ENCODE data around the gene PMCH.

GRCh38 chr12:102204025-102204424 lies 6.4 kb upstream of the PMCH start:
- TF ChIP-seq, protein P1, sequence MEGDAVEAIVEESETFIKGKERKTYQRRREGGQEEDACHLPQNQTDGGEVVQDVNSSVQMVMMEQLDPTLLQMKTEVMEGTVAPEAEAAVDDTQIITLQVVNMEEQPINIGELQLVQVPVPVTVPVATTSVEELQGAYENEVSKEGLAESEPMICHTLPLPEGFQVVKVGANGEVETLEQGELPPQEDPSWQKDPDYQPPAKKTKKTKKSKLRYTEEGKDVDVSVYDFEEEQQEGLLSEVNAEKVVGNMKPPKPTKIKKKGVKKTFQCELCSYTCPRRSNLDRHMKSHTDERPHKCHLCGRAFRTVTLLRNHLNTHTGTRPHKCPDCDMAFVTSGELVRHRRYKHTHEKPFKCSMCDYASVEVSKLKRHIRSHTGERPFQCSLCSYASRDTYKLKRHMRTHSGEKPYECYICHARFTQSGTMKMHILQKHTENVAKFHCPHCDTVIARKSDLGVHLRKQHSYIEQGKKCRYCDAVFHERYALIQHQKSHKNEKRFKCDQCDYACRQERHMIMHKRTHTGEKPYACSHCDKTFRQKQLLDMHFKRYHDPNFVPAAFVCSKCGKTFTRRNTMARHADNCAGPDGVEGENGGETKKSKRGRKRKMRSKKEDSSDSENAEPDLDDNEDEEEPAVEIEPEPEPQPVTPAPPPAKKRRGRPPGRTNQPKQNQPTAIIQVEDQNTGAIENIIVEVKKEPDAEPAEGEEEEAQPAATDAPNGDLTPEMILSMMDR (IDR thresholded peaks at IDR 0.05): no peak
- TF ChIP-seq POLR2A (IDR thresholded peaks at IDR 0.05): no peak
